Peyer's patch (tissue), 4 donors: ENCODE data around the gene GTPBP6.

Experiments
- POLR2A ChIP-seq, 2 donors: fragments of 450-650 bp; IDR thresholded peaks; one replicate each; pipeline ENCODE4 v1.5.1; 2017; ENCODE audit warnings: antibody characterized with exemption in 2 of 2, mild to moderate bottlenecking in 2 of 2, moderate library complexity in 2 of 2
- TF ChIP-seq, protein P1 (sequence below), 6 experiments: fragments of 450-650 bp in 4 of 6; fragments of 200-600 bp in 2 of 6; sonication (generic) in 1 of 6; IDR thresholded peaks; one replicate each; pipeline ENCODE4 v1.5.1; 2017 to 2019; ENCODE audit warnings: antibody characterized with exemption in 6 of 6, mild to moderate bottlenecking in 3 of 6, moderate library complexity in 1 of 6

DNA sequence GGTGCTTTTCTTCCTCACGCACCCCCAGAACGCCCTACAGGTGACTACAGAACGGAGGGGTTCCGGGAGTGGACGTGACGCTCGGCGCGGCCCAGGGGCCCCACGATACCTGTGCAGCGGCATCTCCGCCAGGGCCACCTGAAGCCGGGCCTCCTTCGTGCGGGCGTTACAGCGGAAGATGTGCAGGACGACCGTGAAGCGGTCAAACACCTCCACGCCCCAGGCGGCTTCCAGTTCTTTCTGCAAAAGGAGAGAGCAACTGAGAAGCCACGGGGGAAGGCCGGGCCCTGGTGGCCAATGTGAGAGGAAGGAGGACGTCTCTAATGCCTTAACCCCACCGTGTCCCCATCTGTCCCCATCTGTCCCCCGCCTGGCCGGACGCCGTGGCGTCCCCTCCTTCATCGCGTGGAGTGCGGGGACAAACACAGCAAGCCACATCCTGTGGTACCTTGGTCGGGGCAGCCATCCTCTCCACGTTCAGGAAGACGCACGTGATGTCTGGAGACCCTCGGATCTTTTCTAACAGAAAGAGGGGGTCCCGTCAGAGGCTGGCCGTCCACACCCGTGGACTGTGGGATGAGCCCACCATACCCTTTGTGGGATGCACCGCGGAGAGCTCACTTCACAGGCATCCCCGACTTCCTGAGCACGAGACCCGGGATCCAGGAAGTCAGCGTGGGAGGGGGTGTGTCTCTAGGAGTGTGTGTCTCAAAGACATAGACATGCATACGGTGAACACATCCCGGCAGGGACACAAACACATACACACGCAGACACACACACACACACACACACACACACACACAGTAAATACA lies 3.6 kb downstream of the GTPBP6 start:
- TF ChIP-seq, protein P1, sequence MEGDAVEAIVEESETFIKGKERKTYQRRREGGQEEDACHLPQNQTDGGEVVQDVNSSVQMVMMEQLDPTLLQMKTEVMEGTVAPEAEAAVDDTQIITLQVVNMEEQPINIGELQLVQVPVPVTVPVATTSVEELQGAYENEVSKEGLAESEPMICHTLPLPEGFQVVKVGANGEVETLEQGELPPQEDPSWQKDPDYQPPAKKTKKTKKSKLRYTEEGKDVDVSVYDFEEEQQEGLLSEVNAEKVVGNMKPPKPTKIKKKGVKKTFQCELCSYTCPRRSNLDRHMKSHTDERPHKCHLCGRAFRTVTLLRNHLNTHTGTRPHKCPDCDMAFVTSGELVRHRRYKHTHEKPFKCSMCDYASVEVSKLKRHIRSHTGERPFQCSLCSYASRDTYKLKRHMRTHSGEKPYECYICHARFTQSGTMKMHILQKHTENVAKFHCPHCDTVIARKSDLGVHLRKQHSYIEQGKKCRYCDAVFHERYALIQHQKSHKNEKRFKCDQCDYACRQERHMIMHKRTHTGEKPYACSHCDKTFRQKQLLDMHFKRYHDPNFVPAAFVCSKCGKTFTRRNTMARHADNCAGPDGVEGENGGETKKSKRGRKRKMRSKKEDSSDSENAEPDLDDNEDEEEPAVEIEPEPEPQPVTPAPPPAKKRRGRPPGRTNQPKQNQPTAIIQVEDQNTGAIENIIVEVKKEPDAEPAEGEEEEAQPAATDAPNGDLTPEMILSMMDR (IDR thresholded peaks at IDR 0.05): no peak
- no peak for TF ChIP-seq POLR2A (IDR thresholded peaks at IDR 0.05)
